ENCODE measurements around the gene CRIP1.

Gene CRIP1

DNA sequence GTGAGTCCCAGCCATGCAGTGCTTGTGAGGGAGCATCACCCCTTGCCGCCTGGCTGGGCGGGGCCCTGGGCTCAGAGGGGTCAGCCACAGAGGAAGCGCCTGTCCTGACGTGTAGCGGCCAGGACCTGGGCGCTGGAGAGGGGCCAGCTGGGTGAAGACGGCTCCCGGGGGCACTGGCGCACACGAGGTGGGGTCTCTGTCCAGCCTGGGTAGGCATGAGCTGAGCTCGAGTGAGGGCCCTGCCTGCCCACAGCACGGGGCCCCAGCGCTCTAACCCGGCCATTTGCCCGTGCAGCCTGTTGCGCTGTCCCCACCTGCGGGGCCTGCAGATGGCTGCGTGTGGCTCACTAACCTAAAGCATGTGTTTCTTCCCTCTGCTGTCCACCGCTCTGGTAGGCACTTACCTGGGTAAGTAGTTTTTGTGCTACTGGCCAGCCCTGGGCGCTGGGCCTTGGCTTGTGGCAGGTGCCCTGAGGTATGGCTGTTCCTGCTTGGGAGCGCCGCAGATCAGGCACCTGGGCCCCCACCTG, 18.7 kb upstream of the CRIP1 start:
- no peak for DNase-seq (ENCODE audit: low spot score)
- TF ChIP-seq, protein P1, sequence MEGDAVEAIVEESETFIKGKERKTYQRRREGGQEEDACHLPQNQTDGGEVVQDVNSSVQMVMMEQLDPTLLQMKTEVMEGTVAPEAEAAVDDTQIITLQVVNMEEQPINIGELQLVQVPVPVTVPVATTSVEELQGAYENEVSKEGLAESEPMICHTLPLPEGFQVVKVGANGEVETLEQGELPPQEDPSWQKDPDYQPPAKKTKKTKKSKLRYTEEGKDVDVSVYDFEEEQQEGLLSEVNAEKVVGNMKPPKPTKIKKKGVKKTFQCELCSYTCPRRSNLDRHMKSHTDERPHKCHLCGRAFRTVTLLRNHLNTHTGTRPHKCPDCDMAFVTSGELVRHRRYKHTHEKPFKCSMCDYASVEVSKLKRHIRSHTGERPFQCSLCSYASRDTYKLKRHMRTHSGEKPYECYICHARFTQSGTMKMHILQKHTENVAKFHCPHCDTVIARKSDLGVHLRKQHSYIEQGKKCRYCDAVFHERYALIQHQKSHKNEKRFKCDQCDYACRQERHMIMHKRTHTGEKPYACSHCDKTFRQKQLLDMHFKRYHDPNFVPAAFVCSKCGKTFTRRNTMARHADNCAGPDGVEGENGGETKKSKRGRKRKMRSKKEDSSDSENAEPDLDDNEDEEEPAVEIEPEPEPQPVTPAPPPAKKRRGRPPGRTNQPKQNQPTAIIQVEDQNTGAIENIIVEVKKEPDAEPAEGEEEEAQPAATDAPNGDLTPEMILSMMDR (IDR thresholded peaks at IDR 0.05; ENCODE audit: extremely low read depth, missing control alignments), result no peak

- TF ChIP-seq, protein P1 (IDR thresholded peaks at IDR 0.05; ENCODE audit: extremely low read depth, missing control alignments), result no peak
- no peak for DNase-seq (ENCODE audit: low spot score)
Observed at GRCh38 chr14:105468621-105469241, 18.0 kb upstream of the CRIP1 start.

GRCh38 chr14:105469456-105470349, 17.0 kb upstream of the CRIP1 start:
- no peak for DNase-seq (ENCODE audit: low spot score)

DNA sequence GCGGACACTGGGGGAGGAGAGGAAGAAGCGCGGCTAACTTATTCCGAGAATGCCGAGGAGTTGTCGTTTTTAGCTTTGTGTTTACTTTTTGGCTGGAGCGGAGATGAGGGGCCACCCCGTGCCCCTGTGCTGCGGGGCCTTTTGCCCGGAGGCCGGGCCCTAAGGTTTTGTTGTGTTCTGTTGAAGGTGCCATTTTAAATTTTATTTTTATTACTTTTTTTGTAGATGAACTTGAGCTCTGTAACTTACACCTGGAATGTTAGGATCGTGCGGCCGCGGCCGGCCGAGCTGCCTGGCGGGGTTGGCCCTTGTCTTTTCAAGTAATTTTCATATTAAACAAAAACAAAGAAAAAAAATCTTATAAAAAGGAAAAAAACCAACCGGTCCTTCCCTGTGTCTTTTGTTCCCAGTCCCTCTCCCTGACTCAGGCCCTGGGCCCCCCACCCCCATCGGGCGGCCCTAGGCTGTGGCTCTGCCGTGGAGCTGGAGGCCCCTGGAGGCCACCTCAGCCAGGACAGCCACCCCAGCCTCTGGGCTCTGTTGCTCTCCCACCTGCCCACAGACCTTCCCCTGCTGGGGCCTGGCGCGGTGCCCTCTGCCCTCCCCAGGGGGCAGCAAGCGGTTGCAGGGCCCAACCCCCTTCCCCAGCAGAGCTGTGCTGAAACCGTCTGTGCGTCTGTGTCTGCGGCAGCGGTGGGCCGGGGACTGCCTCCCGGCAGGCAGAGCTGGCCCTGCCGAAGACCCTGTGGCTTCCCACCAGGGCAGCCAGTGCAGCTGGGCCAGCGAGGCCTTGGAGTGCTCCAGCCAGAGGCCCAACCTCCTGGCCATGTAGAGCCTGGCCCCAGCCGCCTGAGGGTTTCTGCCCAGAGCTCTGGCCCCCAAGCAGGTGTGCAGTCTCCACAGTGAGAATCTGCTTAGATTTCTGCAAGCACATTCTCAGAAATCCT, 16.1 kb upstream of the CRIP1 start:
- DNase-seq (ENCODE audit: low spot score), result no peak
- TF ChIP-seq, protein P1 (IDR thresholded peaks at IDR 0.05; ENCODE audit: extremely low read depth, missing control alignments), result no peak

More at GRCh38 chr14:105469456-105470349, 17.0 kb upstream of the CRIP1 start:
- TF ChIP-seq, protein P1 (IDR thresholded peaks at IDR 0.05; ENCODE audit: extremely low read depth, missing control alignments), result no peak

- DNase-seq (ENCODE audit: low spot score), result no peak
- TF ChIP-seq, protein P1 (IDR thresholded peaks at IDR 0.05; ENCODE audit: extremely low read depth, missing control alignments), result no peak
Observed at GRCh38 chr14:105471297-105471821, 15.3 kb upstream of the CRIP1 start.

DNA sequence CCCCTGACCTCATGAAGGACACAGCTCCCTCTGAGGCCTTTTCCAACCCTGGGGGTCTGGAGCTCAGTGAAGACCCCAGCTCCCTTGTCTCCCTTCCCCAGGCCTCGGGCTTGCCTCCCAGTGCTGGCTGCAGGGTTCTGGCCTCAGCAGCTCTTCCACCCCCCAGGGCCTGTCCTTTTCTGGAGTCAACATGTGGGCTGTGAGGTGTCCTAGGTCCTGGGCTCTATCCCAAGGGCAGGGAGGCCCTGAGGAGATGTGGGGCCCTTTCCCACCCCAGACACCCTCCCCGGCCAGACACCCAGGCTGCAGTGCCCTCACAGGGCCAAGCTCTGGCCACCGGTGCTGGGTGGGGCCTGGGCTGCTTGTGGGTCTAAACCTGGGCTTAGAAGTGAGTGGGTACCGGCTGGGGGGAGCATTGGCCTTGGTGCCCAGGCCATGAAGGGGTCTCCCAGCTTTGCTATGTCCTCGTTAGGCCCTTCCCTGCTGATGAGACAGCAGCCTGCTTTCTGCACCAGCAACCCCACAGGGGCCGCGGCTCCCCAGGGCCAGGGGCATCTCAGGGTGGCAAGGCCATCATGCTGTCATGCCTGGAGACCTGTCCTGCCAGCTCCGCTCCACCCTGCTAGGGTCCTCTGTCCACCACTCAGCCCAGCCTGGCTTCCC, 14.7 kb upstream of the CRIP1 start:
- TF ChIP-seq, protein P1 (IDR thresholded peaks at IDR 0.05; ENCODE audit: extremely low read depth, missing control alignments), result no peak
- no peak for DNase-seq (ENCODE audit: low spot score)
